B cell (primary cell): Measurements from ENCODE around the gene PLCD4.

Experiments used
- EZH2 ChIP-seq: IDR thresholded peaks from 2 replicates; pipeline ENCODE4 v1.6.1; 2012; ENCODE audit warnings: borderline replicate concordance, low read depth, mild to moderate bottlenecking, moderate library complexity, low read length; ENCODE audit not compliant: insufficient read depth, poor library complexity, severe bottlenecking
- TF ChIP-seq, protein P1 (sequence below): fragments of 200-600 bp; IDR thresholded peaks from one replicate; pipeline ENCODE4 v1.8.0; 2022; ENCODE audit warnings: antibody characterized with exemption, mild to moderate bottlenecking

GRCh38 chr2:218583983-218584850, 23.5 kb upstream of the PLCD4 start:
- TF ChIP-seq, protein P1, sequence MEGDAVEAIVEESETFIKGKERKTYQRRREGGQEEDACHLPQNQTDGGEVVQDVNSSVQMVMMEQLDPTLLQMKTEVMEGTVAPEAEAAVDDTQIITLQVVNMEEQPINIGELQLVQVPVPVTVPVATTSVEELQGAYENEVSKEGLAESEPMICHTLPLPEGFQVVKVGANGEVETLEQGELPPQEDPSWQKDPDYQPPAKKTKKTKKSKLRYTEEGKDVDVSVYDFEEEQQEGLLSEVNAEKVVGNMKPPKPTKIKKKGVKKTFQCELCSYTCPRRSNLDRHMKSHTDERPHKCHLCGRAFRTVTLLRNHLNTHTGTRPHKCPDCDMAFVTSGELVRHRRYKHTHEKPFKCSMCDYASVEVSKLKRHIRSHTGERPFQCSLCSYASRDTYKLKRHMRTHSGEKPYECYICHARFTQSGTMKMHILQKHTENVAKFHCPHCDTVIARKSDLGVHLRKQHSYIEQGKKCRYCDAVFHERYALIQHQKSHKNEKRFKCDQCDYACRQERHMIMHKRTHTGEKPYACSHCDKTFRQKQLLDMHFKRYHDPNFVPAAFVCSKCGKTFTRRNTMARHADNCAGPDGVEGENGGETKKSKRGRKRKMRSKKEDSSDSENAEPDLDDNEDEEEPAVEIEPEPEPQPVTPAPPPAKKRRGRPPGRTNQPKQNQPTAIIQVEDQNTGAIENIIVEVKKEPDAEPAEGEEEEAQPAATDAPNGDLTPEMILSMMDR, result peak; percentile 14
- no peak for TF ChIP-seq EZH2
